SK-N-SH (cell line): ENCODE results near the gene DYNC2H1. TPM values are rescaled to one million over a fixed set of nuclear protein-coding genes. Genes with fewer than 3 reads are reported as not detected.

ENCODE experiments used
- CTCF ChIA-PET: fragments of 300-600, 350-600 bp; formaldehyde crosslinking; extraction: SDS; loops from one replicate; lab custom pipeline; 2021; lab: Yijun Ruan, JAX
- POLR2A ChIA-PET: fragments of 350-600 bp; sonication (Branson Sonifier 250); formaldehyde crosslinking; extraction: SDS; loops from one replicate; lab custom pipeline; 2020; ENCODE audit warnings: antibody characterized with exemption, inconsistent platforms; lab: Yijun Ruan, JAX
- DNase-seq: peaks from one replicate; pipeline ENCODE4 v3.0.0; 2012
- H2AFZ ChIP-seq: fragments of 200-600 bp; sonication (generic); 2 replicates; pipeline ENCODE4 v1.8.1; 2016; ENCODE audit warnings: antibody characterized with exemption, mild to moderate bottlenecking, low read depth
- H3F3A ChIP-seq: fragments of 200-600 bp; sonication (generic); replicated peaks from 2 replicates; pipeline ENCODE3; 2016; ENCODE audit warnings: antibody characterized with exemption, mild to moderate bottlenecking; ENCODE audit not compliant: insufficient read depth
- H3K27ac ChIP-seq, 2 experiments: fragments of 200-500 bp in 1 of 2; fragments of 200-600 bp in 1 of 2; sonication (Bioruptor generic) in 1 of 2; sonication (generic), shearing (Covaris generic) in 1 of 2; 2 replicates each; pipeline versions ENCODE4 v1.5.1 to v1.6.1; 2014 to 2016; ENCODE audit warnings: low read depth in 2 of 2, inconsistent platforms in 1 of 2, low read length in 1 of 2, mild to moderate bottlenecking in 1 of 2, mixed read lengths in 1 of 2
- H3K27me3 ChIP-seq: fragments of 200-600 bp; sonication (generic), shearing (Covaris generic); 2 replicates; pipeline ENCODE4 v1.6.1; 2016; ENCODE audit warnings: mixed run types; ENCODE audit not compliant: insufficient read depth
- H3K36me3 ChIP-seq, 2 experiments: fragments of 200-500 bp in 1 of 2; fragments of 200-600 bp in 1 of 2; sonication (Bioruptor generic) in 1 of 2; sonication (generic) in 1 of 2; replicated peaks in 1 of 2; 2 replicates each; pipeline versions ENCODE3 to v1.5.1; 2014 to 2016; ENCODE audit warnings: low read length in 1 of 2, mild to moderate bottlenecking in 1 of 2; ENCODE audit not compliant: insufficient read depth in 2 of 2, control insufficient read depth in 1 of 2
- H3K4me1 ChIP-seq, 2 experiments: fragments of 200-500 bp in 1 of 2; fragments of 200-600 bp in 1 of 2; sonication (Bioruptor generic) in 1 of 2; sonication (generic), shearing (Covaris generic) in 1 of 2; 2 replicates each; pipeline versions ENCODE4 v1.5.1 to v1.6.1; 2014 to 2016; ENCODE audit warnings: low read depth in 1 of 2, low read length in 1 of 2, mixed run types in 1 of 2; ENCODE audit not compliant: insufficient read depth in 2 of 2, control insufficient read depth in 1 of 2
- H3K4me2 ChIP-seq: fragments of 200-600 bp; sonication (generic), shearing (Covaris generic); 2 replicates; pipeline ENCODE4 v1.6.1; 2017; ENCODE audit warnings: mixed run types
- H3K4me3 ChIP-seq, 2 experiments: fragments of 200-500 bp in 1 of 2; fragments of 200-600 bp in 1 of 2; sonication (Bioruptor generic) in 1 of 2; sonication (generic), shearing (Covaris generic) in 1 of 2; 2 replicates each; pipeline versions ENCODE4 v1.5.1 to v1.8.1; 2014 to 2016; ENCODE audit warnings: low read depth in 2 of 2, inconsistent platforms in 1 of 2, low read length in 1 of 2, mild to moderate bottlenecking in 1 of 2, mixed read lengths in 1 of 2, moderate library complexity in 1 of 2
- H3K79me2 ChIP-seq: fragments of 200-600 bp; sonication (generic); 2 replicates; pipeline ENCODE4 v1.8.1; 2017; ENCODE audit warnings: mild to moderate bottlenecking; ENCODE audit not compliant: insufficient read depth
- H3K9ac ChIP-seq: fragments of 200-600 bp; sonication (generic); 2 replicates; pipeline ENCODE4 v1.6.1; 2017; ENCODE audit warnings: mixed run types
- H3K9me2 ChIP-seq: fragments of 200-600 bp; sonication (generic); 2 replicates; pipeline ENCODE4 v1.6.1; 2017; ENCODE audit warnings: mixed run types
- H3K9me3 ChIP-seq: fragments of 200-600 bp; sonication (generic); 2 replicates; pipeline ENCODE4 v1.6.1; 2017; ENCODE audit warnings: mixed run types, mild to moderate bottlenecking, moderate library complexity
- H4K20me1 ChIP-seq: fragments of 200-600 bp; sonication (generic); 2 replicates; pipeline ENCODE4 v1.6.1; 2017; ENCODE audit warnings: mild to moderate bottlenecking, mixed run types; ENCODE audit not compliant: insufficient read depth
- ELF1 ChIP-seq: IDR thresholded peaks from 2 replicates; pipeline ENCODE4 v1.4.0; 2012
- EP300 ChIP-seq, 2 experiments: IDR thresholded peaks; 2 replicates each; pipeline versions ENCODE4 v1.4.0 to v1.6.1; 2012; ENCODE audit warnings: borderline replicate concordance in 1 of 2, low read depth in 1 of 2, low read length in 1 of 2
- EZH2phosphoT487 ChIP-seq: fragments of 200-600 bp; sonication (generic); IDR thresholded peaks from 2 replicates; pipeline ENCODE4 v1.6.1; 2017; ENCODE audit warnings: low read depth, mixed run types, mild to moderate bottlenecking, antibody characterized with exemption, moderate library complexity, borderline replicate concordance
- FOSL2 ChIP-seq: IDR thresholded peaks from 2 replicates; pipeline ENCODE4 v1.4.0; 2012; ENCODE audit warnings: low read depth, mild to moderate bottlenecking, moderate library complexity, borderline replicate concordance
- GABPA ChIP-seq: IDR thresholded peaks from 2 replicates; pipeline ENCODE4 v1.4.0; 2012; ENCODE audit warnings: low read depth, mild to moderate bottlenecking
- GATA2 ChIP-seq: sonication (generic); formaldehyde crosslinking; IDR thresholded peaks from 2 replicates; pipeline ENCODE4 v1.5.0; 2020; ENCODE audit warnings: mild to moderate bottlenecking, missing genetic modification reagents
- JUND ChIP-seq: IDR thresholded peaks from 2 replicates; pipeline ENCODE4 v1.4.0; 2012
- NFIC ChIP-seq: IDR thresholded peaks from 2 replicates; pipeline ENCODE4 v1.4.0; 2012; ENCODE audit warnings: borderline replicate concordance
- RCOR1 ChIP-seq: fragments of 150-350 bp; IDR thresholded peaks from 2 replicates; pipeline ENCODE4 v1.6.1; 2017; ENCODE audit warnings: antibody characterized with exemption, low read length
- REST ChIP-seq: IDR thresholded peaks from 2 replicates; pipeline ENCODE4 v1.6.1; 2012; ENCODE audit warnings: mild to moderate bottlenecking, low read depth, low read length, moderate library complexity
- RXRA ChIP-seq: IDR thresholded peaks from 2 replicates; pipeline ENCODE4 v1.4.0; 2012; ENCODE audit warnings: low read depth, mild to moderate bottlenecking, borderline replicate concordance
- SIN3A ChIP-seq: IDR thresholded peaks from 2 replicates; pipeline ENCODE4 v1.6.1; 2012; ENCODE audit warnings: low read depth, mild to moderate bottlenecking, low read length, moderate library complexity, borderline replicate concordance
- TAF1 ChIP-seq: IDR thresholded peaks from 2 replicates; pipeline ENCODE4 v1.6.1; 2012; ENCODE audit warnings: low read depth, mild to moderate bottlenecking, low read length, moderate library complexity, borderline replicate concordance
- TCF12 ChIP-seq: IDR thresholded peaks from 2 replicates; pipeline ENCODE4 v1.4.0; 2012
- TEAD4 ChIP-seq: IDR thresholded peaks from 2 replicates; pipeline ENCODE4 v1.4.0; 2012; ENCODE audit warnings: mild to moderate bottlenecking, borderline replicate concordance; ENCODE audit not compliant: insufficient read depth
- WGBS: methylation state at CpG from one replicate; pipeline ENCODE4 v1.1.6; 2017; ENCODE audit warnings: low lambda C conversion rate; 5-methylcytosine and 5-hydroxymethylcytosine counted together
- polyA plus RNA-seq, 3 experiments: library from polyadenylated mRNA; depleted of rRNA; stranded (reverse); fragments of >200 nt; gene quantifications; 2 replicates each; pipeline ENCODE4 v1.2.3, GENCODE V29; 2012
- TF ChIP-seq, protein P1 (sequence below): IDR thresholded peaks from 2 replicates; pipeline ENCODE4 v1.4.0; 2012; ENCODE audit warnings: low read depth, borderline replicate concordance
- TF ChIP-seq, protein P2 (sequence below): fragments of 200-600 bp; sonication (generic); IDR thresholded peaks from 2 replicates; pipeline ENCODE4 v1.6.1; 2017; ENCODE audit warnings: antibody characterized with exemption, mild to moderate bottlenecking, moderate library complexity

The DYNC2H1 gene
- polyA plus RNA-seq, 1 of the 3 experiments (the other 2 are of a cell fraction): 15.3 TPM

- H3K79me2 ChIP-seq: no peaks in the 10 kb centered on the region
- no peaks in the 10 kb centered on the region for H3K27me3 ChIP-seq
- no peaks in the 10 kb centered on the region for H3K9me2 ChIP-seq
- no peaks in the 10 kb centered on the region for H3K9me3 ChIP-seq
- H4K20me1 ChIP-seq: no peaks in the 10 kb centered on the region
- H3K4me2 ChIP-seq: 0 out of 2 replicates have a peak overlapping the region, but pooled peaks have one; percentile 33
- no peaks in the 10 kb centered on the region for H3F3A ChIP-seq
- no peak overlapping the region for H2AFZ ChIP-seq
- TF ChIP-seq NFIC: no peak; the same call in 1 of the 2 replicates
- no peak for TF ChIP-seq RCOR1
- TF ChIP-seq RXRA: peak; percentile 94
- no peak for TF ChIP-seq SIN3A
- no peak for TF ChIP-seq REST
- TF ChIP-seq, protein P1, sequence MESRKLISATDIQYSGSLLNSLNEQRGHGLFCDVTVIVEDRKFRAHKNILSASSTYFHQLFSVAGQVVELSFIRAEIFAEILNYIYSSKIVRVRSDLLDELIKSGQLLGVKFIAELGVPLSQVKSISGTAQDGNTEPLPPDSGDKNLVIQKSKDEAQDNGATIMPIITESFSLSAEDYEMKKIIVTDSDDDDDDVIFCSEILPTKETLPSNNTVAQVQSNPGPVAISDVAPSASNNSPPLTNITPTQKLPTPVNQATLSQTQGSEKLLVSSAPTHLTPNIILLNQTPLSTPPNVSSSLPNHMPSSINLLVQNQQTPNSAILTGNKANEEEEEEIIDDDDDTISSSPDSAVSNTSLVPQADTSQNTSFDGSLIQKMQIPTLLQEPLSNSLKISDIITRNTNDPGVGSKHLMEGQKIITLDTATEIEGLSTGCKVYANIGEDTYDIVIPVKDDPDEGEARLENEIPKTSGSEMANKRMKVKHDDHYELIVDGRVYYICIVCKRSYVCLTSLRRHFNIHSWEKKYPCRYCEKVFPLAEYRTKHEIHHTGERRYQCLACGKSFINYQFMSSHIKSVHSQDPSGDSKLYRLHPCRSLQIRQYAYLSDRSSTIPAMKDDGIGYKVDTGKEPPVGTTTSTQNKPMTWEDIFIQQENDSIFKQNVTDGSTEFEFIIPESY: no peak
- TF ChIP-seq GATA2 (CRISPR knock-in tag): no peak
- TF ChIP-seq JUND: peak; percentile 68
- no peak for TF ChIP-seq ELF1
- TF ChIP-seq FOSL2: peak; percentile 45; the same call in 1 of the 2 replicates
- no peak for TF ChIP-seq EZH2phosphoT487
- 0 out of 2 replicates have a peak, but pooled peaks have one; percentile 57 for TF ChIP-seq TEAD4
- TF ChIP-seq GABPA: no peak
- TF ChIP-seq, protein P2, sequence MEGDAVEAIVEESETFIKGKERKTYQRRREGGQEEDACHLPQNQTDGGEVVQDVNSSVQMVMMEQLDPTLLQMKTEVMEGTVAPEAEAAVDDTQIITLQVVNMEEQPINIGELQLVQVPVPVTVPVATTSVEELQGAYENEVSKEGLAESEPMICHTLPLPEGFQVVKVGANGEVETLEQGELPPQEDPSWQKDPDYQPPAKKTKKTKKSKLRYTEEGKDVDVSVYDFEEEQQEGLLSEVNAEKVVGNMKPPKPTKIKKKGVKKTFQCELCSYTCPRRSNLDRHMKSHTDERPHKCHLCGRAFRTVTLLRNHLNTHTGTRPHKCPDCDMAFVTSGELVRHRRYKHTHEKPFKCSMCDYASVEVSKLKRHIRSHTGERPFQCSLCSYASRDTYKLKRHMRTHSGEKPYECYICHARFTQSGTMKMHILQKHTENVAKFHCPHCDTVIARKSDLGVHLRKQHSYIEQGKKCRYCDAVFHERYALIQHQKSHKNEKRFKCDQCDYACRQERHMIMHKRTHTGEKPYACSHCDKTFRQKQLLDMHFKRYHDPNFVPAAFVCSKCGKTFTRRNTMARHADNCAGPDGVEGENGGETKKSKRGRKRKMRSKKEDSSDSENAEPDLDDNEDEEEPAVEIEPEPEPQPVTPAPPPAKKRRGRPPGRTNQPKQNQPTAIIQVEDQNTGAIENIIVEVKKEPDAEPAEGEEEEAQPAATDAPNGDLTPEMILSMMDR: no peak
- no peak for TF ChIP-seq TAF1
- peak; percentile 55 for TF ChIP-seq TCF12
- TF ChIP-seq EP300 (IDR thresholded peaks at IDR 0.05; ENCODE audit: borderline replicate concordance in 1 of 2, low read depth in 1 of 2, low read length in 1 of 2): peak; percentile 24 to 72; a peak in 2 of 4 replicates
- POLR2A ChIA-PET: no interaction called here
- CTCF ChIA-PET: no interaction called here
- 15% methylated on average over 2 of the region's 2 CpGs for WGBS
- H3K4me3 ChIP-seq: no peak overlapping the region
- H3K27ac ChIP-seq: peak overlapping the region; percentile 64 to 76
- no peak overlapping the region for H3K9ac ChIP-seq
- H3K36me3 ChIP-seq: peaks cover 7 to 8% of the 10 kb centered on the region in 2 experiments
- DNase-seq: no peak
- H3K4me1 ChIP-seq: peaks cover 0 to 6% of the 10 kb centered on the region in 2 experiments; a peak in 2 of 4 replicates
These were observed 286.4 kb downstream of the DYNC2H1 start for GRCh38 chr11:103395612-103396011.
